GM21423 (cell line): ENCODE data around the gene SLC2A1.
"Not testable (repeated sequence)": the region's sequence is repeated elsewhere in the genome, so short reads cannot be mapped to it uniquely, and the experiment has no call there.

ENCODE experiments used
- ATAC-seq: cut with Tn5 transposase; IDR thresholded peaks from one replicate; pipeline ENCODE4 v1.9.1; 2021; ENCODE audit warnings: mild to moderate bottlenecking, moderate library complexity; ENCODE audit not compliant: unreplicated experiment

SLC2A1 gene

DNA sequence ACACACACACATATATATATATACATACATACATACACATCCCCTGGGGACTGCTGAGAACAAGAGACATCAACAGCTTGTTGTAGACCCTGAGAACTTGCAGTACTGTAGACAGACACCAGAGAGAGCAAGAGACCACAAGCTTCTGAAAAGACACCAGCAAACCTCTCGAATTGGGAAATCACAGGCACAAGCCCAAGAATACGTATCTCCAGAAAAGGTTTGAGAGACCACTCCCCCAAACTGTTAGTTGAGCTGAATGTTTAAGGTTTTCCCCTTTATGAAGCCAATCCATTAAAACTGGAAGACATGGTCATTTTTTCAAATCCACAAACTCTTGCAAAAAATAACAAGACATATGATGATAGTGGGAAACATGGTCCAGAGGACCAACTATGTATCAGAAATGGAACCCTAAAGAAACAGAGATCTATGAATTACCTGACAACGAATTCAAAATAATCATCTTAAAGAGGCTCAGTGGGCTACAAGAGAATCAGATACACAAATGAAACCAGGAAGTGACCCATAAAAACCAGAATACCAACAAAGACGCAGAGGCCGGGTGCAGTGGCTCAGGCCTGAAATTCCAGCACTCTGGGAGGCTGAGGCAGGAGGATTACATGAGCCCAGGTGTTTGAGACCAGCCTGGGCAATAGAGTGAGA lies 45.1 kb downstream of the SLC2A1 start:
- no peak for ATAC-seq

DNA sequence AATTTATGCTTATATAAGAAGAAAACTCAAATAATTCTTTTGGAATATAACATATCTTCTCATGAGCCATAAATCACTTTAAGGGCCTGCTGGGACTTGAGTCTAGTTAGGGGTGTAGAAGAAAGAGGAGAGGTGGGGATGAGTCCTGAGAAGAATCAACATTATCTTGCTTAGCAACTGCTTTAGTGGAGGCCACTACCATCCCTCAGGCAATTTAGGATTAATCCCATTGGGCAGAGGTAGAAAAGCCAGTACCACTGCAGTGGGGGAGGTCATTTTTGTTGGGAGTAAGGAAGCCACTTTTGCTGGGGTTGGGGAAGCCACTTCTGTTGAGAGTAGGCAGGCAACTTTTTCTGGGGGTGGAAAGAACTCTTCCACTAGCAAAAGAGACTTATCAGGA lies 47.7 kb downstream of the SLC2A1 start:
- no peak for ATAC-seq

DNA sequence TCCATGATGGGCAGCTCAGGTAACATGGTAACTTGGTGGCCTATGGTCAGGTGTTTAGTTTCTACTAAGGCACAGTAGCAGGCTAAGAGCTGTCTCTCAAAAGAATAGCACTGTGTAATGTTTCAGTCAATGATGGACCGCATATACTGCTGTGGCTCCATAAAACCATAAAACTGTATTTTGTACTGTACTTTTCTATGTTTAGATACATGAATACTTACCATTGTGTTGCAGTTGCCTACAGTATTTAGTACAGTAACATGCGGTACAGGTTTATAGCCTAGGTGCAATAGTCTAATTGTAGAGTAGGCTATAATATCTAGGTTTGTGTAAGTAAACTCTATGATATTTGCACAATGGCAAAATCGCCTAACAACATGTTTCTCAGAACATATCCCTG lies 50.6 kb downstream of the SLC2A1 start:
- no peak for ATAC-seq

DNA sequence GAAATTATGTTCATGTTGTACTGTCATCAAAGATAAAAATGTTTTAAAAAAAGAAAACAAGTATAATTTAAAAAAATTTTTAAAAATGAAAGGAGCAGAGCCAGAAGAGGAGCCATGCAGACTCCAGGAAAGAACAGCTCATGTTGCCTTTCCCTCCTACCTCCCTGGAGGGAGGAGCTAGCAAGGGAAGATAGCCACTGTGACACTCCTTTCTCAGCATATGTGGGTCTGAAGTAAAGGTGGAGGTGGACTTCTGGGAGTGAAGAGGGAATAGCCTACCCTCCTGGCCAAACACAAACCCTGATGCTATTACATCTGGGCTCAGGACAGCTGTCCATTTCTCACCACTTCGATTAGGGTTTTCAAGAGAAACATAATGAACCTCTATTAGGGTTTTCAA lies 54.2 kb downstream of the SLC2A1 start:
- no peak for ATAC-seq

DNA sequence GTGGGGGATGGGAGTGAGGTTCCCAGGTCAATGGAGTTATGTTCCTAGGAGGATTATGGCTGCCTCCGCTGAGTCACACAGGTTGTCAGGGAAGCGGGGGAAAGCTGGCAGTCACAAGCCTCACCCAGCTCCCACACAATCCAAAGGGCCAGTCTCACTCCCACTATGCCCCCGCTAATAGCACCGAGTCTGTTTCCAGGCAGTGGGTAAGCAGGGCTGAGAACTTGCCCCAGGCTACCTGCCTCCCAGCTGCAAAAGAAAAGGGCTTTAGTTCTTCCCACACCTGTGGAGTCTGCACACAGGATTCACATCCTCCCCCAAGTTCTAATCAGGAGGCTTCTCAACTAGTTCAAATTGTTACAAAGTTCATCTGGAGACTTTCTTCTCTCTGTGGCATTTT lies 58.7 kb downstream of the SLC2A1 start:
- not testable (repeated sequence) for ATAC-seq

DNA sequence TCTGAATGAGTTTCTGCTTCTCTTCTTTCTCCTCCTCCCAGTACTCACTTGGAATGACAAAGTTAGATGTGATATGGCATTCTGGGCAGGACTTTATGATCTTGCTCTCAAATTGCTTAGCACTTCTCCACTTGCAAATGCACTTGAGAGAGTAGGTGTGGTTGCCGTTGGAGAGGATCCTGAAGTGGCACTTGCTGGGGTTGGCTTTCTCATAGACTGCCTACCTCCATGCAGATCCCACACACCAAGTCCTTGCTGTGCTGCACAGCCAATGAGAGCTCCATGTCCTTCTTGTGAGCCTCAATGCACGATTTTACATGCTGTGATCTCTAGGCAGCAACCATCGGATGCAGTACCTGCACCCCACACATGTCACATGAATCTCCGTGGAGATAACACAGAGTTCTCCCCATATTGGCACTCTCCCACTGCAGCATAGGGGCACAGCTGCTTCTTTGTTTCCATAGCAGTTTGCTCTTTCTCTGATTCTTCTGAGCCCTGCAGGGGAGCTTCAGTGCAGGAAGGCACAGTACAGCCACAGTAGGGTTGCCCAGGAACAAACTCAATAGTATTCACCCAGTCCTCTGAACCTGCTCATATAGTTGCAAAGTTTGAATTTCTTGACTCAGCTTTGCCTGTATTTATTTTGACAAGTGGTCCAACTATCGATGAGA lies 67.1 kb downstream of the SLC2A1 start:
- ATAC-seq: no peak

DNA sequence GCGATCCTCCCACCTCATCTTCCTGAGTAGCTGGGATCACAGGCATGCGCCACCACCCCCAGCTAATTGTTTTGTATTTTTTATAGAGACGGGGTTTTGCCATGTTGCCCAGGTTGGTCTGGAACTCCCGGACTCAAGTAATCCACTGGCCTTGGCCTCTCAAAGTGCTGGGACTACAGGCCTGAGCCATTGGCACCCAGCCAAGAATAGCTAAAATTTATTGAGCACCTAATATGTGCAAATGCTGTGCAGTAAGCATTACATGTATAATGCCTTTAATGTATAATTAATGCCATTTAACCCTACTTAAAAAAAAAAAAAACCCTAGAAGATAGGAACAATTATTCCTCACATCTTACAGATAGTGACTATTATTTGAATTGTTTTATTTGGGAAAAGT lies 69.4 kb downstream of the SLC2A1 start:
- no peak for ATAC-seq

DNA sequence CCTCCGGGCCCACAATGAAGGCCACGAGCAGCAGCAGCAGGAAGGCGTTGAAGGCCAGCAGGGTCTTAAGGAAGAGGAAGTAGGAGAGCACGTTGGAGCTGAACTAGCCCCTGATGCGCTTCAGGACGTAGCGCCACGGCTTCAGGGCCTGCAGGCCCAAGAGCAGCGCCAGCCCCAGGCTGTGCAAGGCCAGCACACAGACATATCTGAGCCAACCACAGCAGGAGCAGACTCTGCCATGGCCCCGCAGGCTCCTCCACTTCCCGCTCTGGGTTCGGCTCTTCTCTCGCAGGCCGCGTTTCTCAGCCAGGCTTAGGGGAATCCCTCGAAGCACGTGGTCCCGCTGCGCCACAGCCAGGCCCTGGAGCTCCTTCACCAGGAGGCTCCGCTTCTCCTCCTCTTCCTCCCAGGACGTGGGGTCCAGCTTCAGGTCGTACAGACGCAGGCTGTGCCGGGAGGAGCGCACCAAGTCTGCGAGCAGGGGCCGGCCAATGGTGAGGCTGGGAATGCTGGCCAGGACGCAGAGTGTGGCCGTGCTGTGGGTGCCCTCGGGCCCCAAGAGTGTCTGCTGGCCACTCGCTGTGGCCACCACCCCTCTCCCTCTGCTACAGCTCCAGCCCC lies 70.5 kb downstream of the SLC2A1 start:
- no peak for ATAC-seq

DNA sequence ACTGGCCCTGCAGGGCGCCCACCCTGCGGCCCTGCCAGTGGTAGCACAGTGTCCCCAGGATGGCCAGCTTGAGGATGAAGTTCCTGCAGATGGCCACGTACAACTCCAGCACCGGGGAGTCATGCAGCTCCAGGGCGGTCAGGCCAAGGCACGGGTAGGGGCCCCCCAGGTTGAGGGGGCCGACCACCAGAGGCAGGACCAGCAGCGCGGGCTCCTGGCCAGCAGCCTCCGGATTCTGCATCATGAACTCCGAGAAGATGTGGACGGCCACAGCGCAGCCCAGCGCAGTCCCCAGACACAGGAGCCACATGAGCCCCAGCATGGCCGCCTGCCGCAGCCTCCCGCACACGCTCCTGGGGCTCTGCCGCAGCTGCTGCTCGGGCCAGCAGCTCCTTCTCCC lies 71.3 kb downstream of the SLC2A1 start:
- ATAC-seq: no peak

DNA sequence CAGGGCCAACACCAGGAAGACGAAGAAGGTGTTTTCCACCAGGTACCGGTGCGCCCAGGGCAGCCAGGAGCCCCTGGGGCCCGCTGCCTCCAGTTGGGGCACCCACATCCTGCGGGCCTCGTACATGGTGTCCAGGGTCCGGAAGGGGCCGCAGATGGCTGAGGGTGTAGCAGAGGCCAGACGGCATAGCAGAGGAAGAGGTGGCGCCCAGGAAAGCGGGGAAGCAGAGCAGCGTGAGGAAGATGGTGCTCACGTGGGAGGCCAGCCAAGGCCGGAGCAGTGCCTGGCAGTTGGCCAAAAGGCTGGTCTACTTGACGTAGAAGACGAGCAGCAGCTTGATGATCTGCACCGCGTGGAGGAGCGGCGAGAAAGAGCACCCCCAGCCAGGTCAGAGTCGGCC lies 71.9 kb downstream of the SLC2A1 start:
- no peak for ATAC-seq

DNA sequence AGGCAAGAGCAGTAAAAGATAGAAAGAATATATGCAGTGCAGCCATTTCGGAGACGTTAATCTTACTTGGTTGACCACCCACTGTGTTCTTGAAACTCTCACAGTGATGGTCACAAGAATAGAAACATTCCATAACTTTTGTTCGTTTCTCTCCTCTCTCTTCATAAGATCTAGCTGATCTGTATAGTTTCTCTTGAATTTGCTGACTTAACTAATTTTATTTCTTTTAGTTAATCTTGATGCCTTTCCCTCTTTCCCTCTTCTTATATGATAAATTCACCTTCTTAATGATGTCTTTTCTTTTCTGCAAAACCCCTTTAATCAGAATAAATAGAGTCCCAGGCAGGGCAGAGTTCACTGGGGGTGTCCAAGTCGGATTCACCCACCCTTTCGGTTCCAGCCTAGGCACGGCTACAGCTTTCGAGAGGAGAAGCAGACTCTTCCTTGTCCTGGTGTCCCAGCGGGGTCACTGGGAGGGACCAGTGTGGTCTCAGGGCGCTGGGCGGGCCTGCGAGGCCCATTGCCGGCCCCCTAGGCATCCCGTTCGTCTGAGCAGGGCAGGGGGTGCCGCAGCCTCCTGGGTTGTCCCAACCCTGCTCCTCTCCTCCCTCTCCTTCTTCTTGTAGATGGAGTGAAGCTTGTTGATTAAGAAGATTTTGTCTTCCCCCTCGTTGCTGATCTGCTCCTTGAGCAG lies 72.5 kb downstream of the SLC2A1 start:
- ATAC-seq: no peak

DNA sequence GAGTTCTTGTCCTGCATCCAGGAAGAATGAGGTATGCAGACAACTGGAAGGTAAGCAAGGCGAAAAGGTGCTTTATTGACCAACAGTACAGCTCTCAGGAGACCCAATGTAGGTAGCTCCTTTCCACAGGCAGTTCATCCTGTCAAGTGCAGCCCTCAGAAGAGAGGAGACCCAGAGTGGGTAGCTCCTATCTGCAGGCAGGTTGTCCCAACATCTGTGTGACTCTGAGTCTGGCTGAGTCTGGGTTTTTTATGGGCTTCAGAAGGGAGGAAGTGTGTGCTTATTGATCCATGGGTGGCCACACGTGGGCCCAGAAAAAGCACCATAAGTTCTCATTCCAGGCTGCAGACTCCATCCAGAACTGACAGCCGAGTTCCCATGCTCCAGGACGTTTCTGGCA lies 78.3 kb downstream of the SLC2A1 start:
- ATAC-seq: no peak

DNA sequence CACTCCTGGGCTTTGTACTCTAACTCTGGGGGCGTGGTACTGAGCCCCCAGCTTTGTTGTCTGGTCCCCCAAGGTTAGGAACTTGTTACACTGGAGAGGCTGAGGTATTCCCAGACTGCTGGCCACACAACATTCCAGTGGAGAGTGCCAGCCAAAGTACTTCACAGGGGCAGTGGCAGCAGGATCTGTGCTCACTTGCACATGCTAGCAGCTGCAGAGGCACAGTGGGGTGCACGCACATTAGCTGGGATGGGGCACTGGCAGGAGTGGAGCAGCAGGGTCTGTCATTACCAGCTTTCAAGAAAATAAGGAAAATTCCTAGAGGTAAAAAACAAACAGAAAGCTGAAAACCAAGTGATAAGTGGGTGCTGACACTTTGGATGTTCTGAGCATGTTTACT lies 81.3 kb downstream of the SLC2A1 start:
- no peak for ATAC-seq

DNA sequence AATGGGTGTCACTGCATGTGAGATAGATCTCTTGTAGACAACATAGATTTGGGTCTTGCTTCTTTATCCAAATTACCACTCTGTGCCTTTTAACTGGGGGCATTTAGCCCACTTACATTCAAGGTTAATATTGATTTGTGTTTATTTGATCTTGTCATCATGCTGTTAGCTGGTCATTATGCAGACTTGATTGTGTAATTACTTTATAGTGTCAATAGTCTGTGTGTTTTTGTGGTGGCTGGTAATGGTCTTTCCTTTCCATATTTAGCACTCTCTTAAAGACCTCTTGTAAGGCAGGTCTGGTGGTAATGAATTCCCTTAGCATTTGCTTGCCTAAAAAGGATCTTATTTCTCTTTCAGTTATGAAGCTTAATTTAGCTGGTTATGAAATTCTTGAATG lies 82.7 kb downstream of the SLC2A1 start:
- ATAC-seq: no peak
